Mesendoderm (in vitro differentiated cells): ENCODE data around the gene NOL8.

Experiments
- DNase-seq: peaks from one replicate; pipeline ENCODE4 v3.0.0; 2013
- H2AK5ac ChIP-seq: 2 replicates; pipeline ENCODE4 v1.6.1; 2013; ENCODE audit warnings: low read length, inconsistent platforms
- H2BK120ac ChIP-seq: 2 replicates; pipeline ENCODE4 v1.6.1; 2013; ENCODE audit warnings: low read depth, mild to moderate bottlenecking, low read length, moderate library complexity, mixed read lengths
- H2BK15ac ChIP-seq: replicated peaks from 2 replicates; pipeline ENCODE4 v1.6.1; 2013; ENCODE audit warnings: low read depth, mild to moderate bottlenecking, moderate library complexity
- H2BK5ac ChIP-seq: 2 replicates; pipeline ENCODE4 v1.6.1; 2013; ENCODE audit warnings: low read length, inconsistent platforms
- H3K18ac ChIP-seq: 2 replicates; pipeline ENCODE4 v1.6.1; 2013; ENCODE audit warnings: mild to moderate bottlenecking, low read length, mixed read lengths
- H3K23ac ChIP-seq: one replicate; pipeline ENCODE4 v1.6.1; 2013; ENCODE audit warnings: low read length
- H3K27ac ChIP-seq: 2 replicates; pipeline ENCODE4 v1.5.1; 2013; ENCODE audit warnings: low read depth, mild to moderate bottlenecking, inconsistent platforms, low read length, moderate library complexity
- H3K27me3 ChIP-seq: 2 replicates; pipeline ENCODE4 v1.6.1; 2013; ENCODE audit warnings: low read length, control low read depth, mild to moderate bottlenecking, inconsistent platforms; ENCODE audit not compliant: insufficient read depth, poor library complexity
- H3K36me3 ChIP-seq: 2 replicates; pipeline ENCODE4 v1.6.1; 2013; ENCODE audit warnings: low read length, inconsistent platforms; ENCODE audit not compliant: control insufficient read depth, insufficient read depth
- H3K4ac ChIP-seq: one replicate; pipeline ENCODE4 v1.6.1; 2013; ENCODE audit warnings: low read depth, mild to moderate bottlenecking, low read length, moderate library complexity
- H3K4me1 ChIP-seq: 2 replicates; pipeline ENCODE4 v1.6.1; 2013; ENCODE audit warnings: low read depth, low read length, inconsistent platforms; ENCODE audit not compliant: control insufficient read depth
- H3K4me2 ChIP-seq: 2 replicates; pipeline ENCODE4 v1.6.1; 2013; ENCODE audit warnings: low read length
- H3K4me3 ChIP-seq: 2 replicates; pipeline ENCODE4 v1.5.1; 2013; ENCODE audit warnings: mild to moderate bottlenecking, low read length
- H3K56ac ChIP-seq: one replicate; pipeline ENCODE4 v1.6.1; 2013; ENCODE audit warnings: low read length
- H3K79me1 ChIP-seq: 2 replicates; pipeline ENCODE4 v1.6.1; 2013; ENCODE audit warnings: low read length, inconsistent platforms
- H3K79me2 ChIP-seq: 2 replicates; pipeline ENCODE4 v1.6.1; 2013; ENCODE audit warnings: mild to moderate bottlenecking, low read length; ENCODE audit not compliant: control insufficient read depth, insufficient read depth
- H3K9ac ChIP-seq: 2 replicates; pipeline ENCODE4 v1.6.1; 2013; ENCODE audit warnings: low read length, inconsistent platforms
- H4K5ac ChIP-seq: one replicate; pipeline ENCODE4 v1.6.1; 2013; ENCODE audit warnings: low read length
- H4K8ac ChIP-seq: one replicate; pipeline ENCODE4 v1.6.1; 2013; ENCODE audit warnings: low read depth, mild to moderate bottlenecking, control low read depth, low read length, moderate library complexity
- WGBS: extraction: QIAGEN DNeasy Blood & Tissue Kit; methylation state at CpG from one replicate; pipeline ENCODE4 v1.1.7; 2013; ENCODE audit warnings: low lambda C conversion rate, missing lambda C conversion rate; ENCODE audit not compliant: insufficient coverage; ENCODE audit errors: extremely low coverage; 5-methylcytosine and 5-hydroxymethylcytosine counted together

The NOL8 gene

DNA sequence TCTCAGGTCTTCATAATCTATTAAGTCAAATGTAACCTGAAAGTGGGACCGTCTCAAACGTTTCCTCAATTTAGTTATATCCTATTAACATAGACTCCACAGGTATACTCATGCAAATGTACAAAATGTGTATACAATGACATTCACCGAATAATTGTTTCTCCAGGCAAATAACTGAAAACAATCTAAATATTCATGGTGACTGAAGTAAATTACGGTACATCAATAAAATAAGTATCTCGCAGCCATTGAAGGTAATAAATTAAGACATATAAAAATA, 32.1 kb downstream of the NOL8 start:
- WGBS = no CpG with 5 or more reads among the region's 5 CpGs
- Histone ChIP-seq H3K18ac (no peak overlapping the region), H3K4ac (no peak overlapping the region), H3K4me2 (no peak overlapping the region), H2BK5ac (no peak overlapping the region), H4K5ac (no peak overlapping the region), H3K4me3 (peak overlapping the region; percentile 36), H3K4me1 (peaks cover 5% of the 10 kb centered on the region), H3K79me1 (no peaks in the 10 kb centered on the region), H2BK120ac (no peak overlapping the region), H3K27ac (no peak overlapping the region), H4K8ac (no peak overlapping the region), H3K9ac (peak overlapping the region; percentile 81), H2AK5ac (no peak overlapping the region), H3K79me2 (peaks cover 37% of the 10 kb centered on the region), H2BK15ac (no peak overlapping the region), H3K56ac (peak overlapping the region; percentile 69), H3K27me3 (no peaks in the 10 kb centered on the region), H3K36me3 (no peaks in the 10 kb centered on the region), H3K23ac (no peak overlapping the region)
- no peak for DNase-seq

DNA sequence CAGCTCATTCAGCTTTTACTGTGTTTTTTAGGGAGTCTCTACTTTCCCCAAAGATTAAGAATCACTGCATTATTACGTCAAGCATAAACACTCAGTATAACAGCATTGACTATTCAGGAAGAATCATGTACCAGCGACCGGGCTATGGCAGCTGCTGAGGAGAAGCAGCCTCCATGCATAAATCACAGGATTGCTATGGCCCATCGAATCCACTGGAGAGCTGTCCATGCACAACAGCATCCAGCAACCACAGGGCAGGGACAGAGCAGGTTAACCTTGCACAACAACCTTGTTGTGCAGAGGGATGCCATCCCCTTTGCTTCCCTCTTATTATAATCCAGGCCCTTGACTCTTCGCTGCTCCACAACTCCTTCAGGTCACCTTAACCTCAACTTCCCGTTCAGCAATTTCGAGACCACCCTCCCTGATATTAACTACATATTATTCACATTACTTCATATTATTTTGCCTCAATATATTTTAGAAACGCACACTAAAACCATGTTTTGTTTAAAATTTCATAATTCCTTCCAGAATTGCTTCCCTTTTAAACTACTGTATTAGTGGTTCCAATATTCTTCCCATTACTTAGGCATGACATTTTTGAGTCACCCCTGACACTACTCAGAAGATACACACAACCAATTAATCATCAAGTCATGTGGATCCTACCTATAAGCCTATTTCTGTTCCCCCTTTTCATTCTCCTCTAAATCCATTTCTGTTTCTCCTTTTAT, 32.6 kb downstream of the NOL8 start:
- peaks cover 5% of the 10 kb centered on the region for H3K4me1 ChIP-seq
- peak overlapping the region; percentile 81 for H3K9ac ChIP-seq
- H4K5ac ChIP-seq = no peak overlapping the region
- peak overlapping the region; percentile 79 for H3K56ac ChIP-seq
- no peak overlapping the region for H2AK5ac ChIP-seq
- H3K36me3 ChIP-seq = peaks cover 2% of the 10 kb centered on the region
- no peak overlapping the region for H4K8ac ChIP-seq
- H3K27ac ChIP-seq = no peak overlapping the region
- peaks cover 40% of the 10 kb centered on the region for H3K79me2 ChIP-seq
- H3K4me3 ChIP-seq = peak overlapping the region; percentile 51
- peak overlapping the region; percentile 82 for H3K4me2 ChIP-seq
- peaks cover 1% of the 10 kb centered on the region for H3K79me1 ChIP-seq
- no peak overlapping the region for H2BK120ac ChIP-seq
- H3K18ac ChIP-seq = no peak overlapping the region
- no peak overlapping the region for H2BK5ac ChIP-seq
- 100% methylated on average over 2 of the region's 8 CpGs for WGBS
- no peak overlapping the region for H3K4ac ChIP-seq
- no peak overlapping the region for H3K23ac ChIP-seq
- no peak for DNase-seq
- H2BK15ac ChIP-seq = no peak overlapping the region
- no peaks in the 10 kb centered on the region for H3K27me3 ChIP-seq

DNA sequence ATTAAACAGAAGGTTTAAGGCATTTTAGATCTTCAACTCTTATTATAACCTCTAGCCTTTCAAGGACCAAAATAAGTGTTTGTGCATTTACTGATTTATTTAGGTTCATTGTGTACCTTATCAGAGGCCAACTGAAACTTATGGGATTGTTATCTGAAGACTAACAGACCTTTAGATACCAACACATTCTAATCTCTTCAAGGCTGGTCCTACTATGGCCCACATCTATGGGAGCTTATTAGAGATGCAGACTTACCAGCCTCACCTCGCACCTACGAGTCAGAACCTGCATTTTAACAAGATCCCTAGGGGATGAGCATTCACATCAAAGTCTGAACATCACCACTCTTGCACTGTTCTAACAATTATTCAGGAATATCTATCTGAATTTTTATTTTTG, 33.6 kb downstream of the NOL8 start:
- no peak overlapping the region for H3K18ac ChIP-seq
- peaks cover 40% of the 10 kb centered on the region for H3K79me2 ChIP-seq
- peaks cover 2% of the 10 kb centered on the region for H3K36me3 ChIP-seq
- no peak overlapping the region for H2BK120ac ChIP-seq
- H3K79me1 ChIP-seq = peaks cover 1% of the 10 kb centered on the region
- H3K27me3 ChIP-seq = no peaks in the 10 kb centered on the region
- H3K4me2 ChIP-seq = no peak overlapping the region
- no peak overlapping the region for H3K4me3 ChIP-seq
- no peak overlapping the region for H4K8ac ChIP-seq
- WGBS = no CpG with 5 or more reads among the region's 2 CpGs
- H4K5ac ChIP-seq = no peak overlapping the region
- H3K56ac ChIP-seq = no peak overlapping the region
- H3K9ac ChIP-seq = no peak overlapping the region
- no peak overlapping the region for H3K27ac ChIP-seq
- H3K4ac ChIP-seq = no peak overlapping the region
- no peak overlapping the region for H2BK5ac ChIP-seq
- no peak overlapping the region for H2AK5ac ChIP-seq
- H3K23ac ChIP-seq = no peak overlapping the region
- peak; percentile 67 for DNase-seq
- no peak overlapping the region for H2BK15ac ChIP-seq
- H3K4me1 ChIP-seq = peaks cover 5% of the 10 kb centered on the region

DNA sequence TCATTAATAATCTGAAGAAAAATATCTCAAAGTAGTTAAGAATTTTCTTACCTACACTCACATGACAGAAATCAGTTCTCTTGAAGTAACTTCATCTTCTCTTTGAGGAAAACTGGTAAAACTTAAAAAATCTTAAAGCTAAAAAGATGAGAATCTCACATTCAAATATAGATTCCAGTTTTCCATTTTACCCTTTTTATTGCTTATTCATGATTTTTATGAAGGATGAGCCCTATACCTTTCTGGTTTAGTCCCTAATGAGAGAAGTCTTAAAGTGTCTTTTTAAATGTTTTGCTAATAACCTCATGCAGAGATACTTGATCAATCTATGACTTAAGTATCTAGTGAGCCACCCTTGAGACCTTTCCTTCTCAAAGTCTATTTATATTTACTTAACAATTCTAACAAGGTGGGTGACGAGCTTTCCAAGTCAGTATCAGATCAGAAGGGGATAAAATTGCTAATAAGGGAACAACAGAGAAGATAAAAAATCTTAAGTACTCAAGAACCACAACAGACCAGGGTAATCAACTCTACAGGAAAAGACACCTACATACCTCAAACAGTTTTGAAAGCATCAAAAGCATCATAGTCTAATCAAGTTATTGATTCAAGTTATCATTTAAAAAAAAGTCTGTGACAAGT, 34.2 kb downstream of the NOL8 start:
- WGBS = no CpG with 5 or more reads among the region's 1 CpG
- no peak overlapping the region for H3K18ac ChIP-seq
- no peak overlapping the region for H3K23ac ChIP-seq
- H3K36me3 ChIP-seq = peaks cover 2% of the 10 kb centered on the region
- H3K4me3 ChIP-seq = no peak overlapping the region
- H3K4me2 ChIP-seq = no peak overlapping the region
- peaks cover 41% of the 10 kb centered on the region for H3K79me2 ChIP-seq
- peak; percentile 28 for DNase-seq
- H2AK5ac ChIP-seq = no peak overlapping the region
- H3K9ac ChIP-seq = no peak overlapping the region
- no peak overlapping the region for H3K4ac ChIP-seq
- H3K56ac ChIP-seq = no peak overlapping the region
- H4K8ac ChIP-seq = no peak overlapping the region
- H4K5ac ChIP-seq = no peak overlapping the region
- no peak overlapping the region for H2BK120ac ChIP-seq
- H3K27me3 ChIP-seq = no peaks in the 10 kb centered on the region
- peaks cover 1% of the 10 kb centered on the region for H3K79me1 ChIP-seq
- H3K4me1 ChIP-seq = peaks cover 5% of the 10 kb centered on the region
- H2BK5ac ChIP-seq = no peak overlapping the region
- no peak overlapping the region for H3K27ac ChIP-seq
- H2BK15ac ChIP-seq = no peak overlapping the region

DNA sequence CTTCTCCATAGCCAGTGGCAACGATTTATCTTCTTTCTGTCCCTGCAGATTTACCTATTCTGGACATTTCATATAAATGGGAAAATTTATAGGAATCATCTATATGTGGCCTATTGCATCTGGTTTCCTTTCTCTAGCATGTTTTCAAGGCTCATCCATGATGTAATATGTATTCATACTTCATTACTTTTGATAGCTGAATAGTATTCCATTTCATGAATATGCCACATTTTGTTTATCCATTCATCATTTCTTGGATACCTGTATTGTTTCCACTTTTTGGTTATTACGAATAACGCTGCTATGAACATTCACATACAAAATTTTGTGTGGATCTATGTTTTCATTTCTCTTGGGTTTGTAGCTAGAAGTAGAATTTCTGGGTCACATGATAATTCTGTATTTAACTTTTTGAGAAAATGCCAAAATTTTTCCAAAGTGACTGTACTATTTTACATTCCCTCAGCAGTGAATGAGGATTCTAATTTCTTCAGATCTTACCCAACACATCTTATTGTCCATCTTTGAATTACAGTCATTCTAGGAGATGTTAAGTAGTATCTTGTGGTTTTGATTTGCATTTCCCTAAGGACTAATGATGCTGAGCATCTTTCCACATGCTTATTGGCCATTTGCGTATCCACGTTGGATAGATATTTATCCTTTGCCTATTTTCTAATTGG, 35.3 kb downstream of the NOL8 start:
- H2AK5ac ChIP-seq = no peak overlapping the region
- H3K56ac ChIP-seq = no peak overlapping the region
- no peak overlapping the region for H3K27ac ChIP-seq
- H4K8ac ChIP-seq = no peak overlapping the region
- H2BK5ac ChIP-seq = no peak overlapping the region
- H3K27me3 ChIP-seq = no peaks in the 10 kb centered on the region
- H3K23ac ChIP-seq = no peak overlapping the region
- no peak overlapping the region for H3K9ac ChIP-seq
- H3K18ac ChIP-seq = no peak overlapping the region
- H2BK15ac ChIP-seq = no peak overlapping the region
- peaks cover 4% of the 10 kb centered on the region for H3K36me3 ChIP-seq
- no peak overlapping the region for H2BK120ac ChIP-seq
- H3K4me3 ChIP-seq = no peak overlapping the region
- no peak overlapping the region for H3K4ac ChIP-seq
- no peak for DNase-seq
- H3K4me2 ChIP-seq = no peak overlapping the region
- whole genome bisulfite sequencing = no CpG with 5 or more reads among the region's 5 CpGs
- peaks cover 4% of the 10 kb centered on the region for H3K79me1 ChIP-seq
- H4K5ac ChIP-seq = no peak overlapping the region
- H3K4me1 ChIP-seq = peaks cover 5% of the 10 kb centered on the region
- H3K79me2 ChIP-seq = peaks cover 45% of the 10 kb centered on the region
